Loucy (cell line): Measurements from ENCODE around the gene CCR6.

Source experiments
- CTCF ChIP-seq: fragments of 200-600 bp; sonication (generic); conservative IDR thresholded peaks from 2 replicates; pipeline ENCODE4 v1.5.1; 2014; ENCODE audit warnings: mild to moderate bottlenecking, antibody characterized with exemption, low read length
- EZH2phosphoT487 ChIP-seq: fragments of 200-600 bp; IDR thresholded peaks from 2 replicates; pipeline ENCODE4 v1.6.1; 2018; ENCODE audit warnings: antibody characterized with exemption, mild to moderate bottlenecking, moderate library complexity, borderline replicate concordance

- TF ChIP-seq CTCF (no peak), EZH2phosphoT487 (no peak)
Observed at GRCh38 chr6:167140589-167141474, 17.9 kb downstream of the CCR6 start.
